Bronchial epithelial cell (primary cell): ENCODE data around the gene MED12L. TPM values are rescaled to one million over a fixed set of nuclear protein-coding genes. Genes with fewer than 3 reads are reported as not detected.

Experiments
- DNase-seq: peaks from one replicate; pipeline ENCODE4 v3.0.0-alpha.2; 2010; ENCODE audit warnings: low read depth
- FAIRE-seq: peaks from 2 replicates; lab custom pipeline; 2011; peaks lifted over from hg19 to GRCh38; lab: Jason Lieb, UNC
- H3K27me3 ChIP-seq: 2 replicates; pipeline ENCODE4 v1.5.1; 2011; ENCODE audit warnings: low read length; ENCODE audit not compliant: control insufficient read depth, insufficient read depth
- H3K36me3 ChIP-seq: 2 replicates; pipeline ENCODE4 v1.5.1; 2011; ENCODE audit warnings: low read length; ENCODE audit not compliant: control insufficient read depth, insufficient read depth
- H3K4me3 ChIP-seq: 2 replicates; pipeline ENCODE4 v1.5.1; 2011; ENCODE audit warnings: mild to moderate bottlenecking, low read depth, low read length, control low read depth
- CTCF ChIP-seq: IDR thresholded peaks from 2 replicates; pipeline ENCODE4 v1.5.1; 2011; ENCODE audit warnings: mild to moderate bottlenecking, moderate library complexity, low read length, control low read depth, inconsistent platforms; ENCODE audit not compliant: insufficient read depth, severe bottlenecking
- total RNA-seq: library from RNA; depleted of rRNA; stranded (reverse); fragments of >200 nt; gene quantifications from 2 replicates; pipeline ENCODE4 v1.2.1, GENCODE V29; 2014

MED12L gene
- total RNA-seq, 1 donor from 2014 or later, result 0.26 TPM

GRCh38 chr3:151318313-151318712 is 232.8 kb downstream of the MED12L start:
- Histone ChIP-seq H3K27me3 (no peaks in the 10 kb centered on the region), H3K4me3 (no peak overlapping the region), H3K36me3 (no peaks in the 10 kb centered on the region)
- FAIRE-seq (no peak), DNase-seq (no peak)
- TF ChIP-seq CTCF, result no peak

GRCh38 chr3:151318991-151319390 is 233.5 kb downstream of the MED12L start:
- no peaks in the 10 kb centered on the region for H3K27me3 ChIP-seq
- H3K36me3 ChIP-seq, result no peaks in the 10 kb centered on the region
- no peak for TF ChIP-seq CTCF
- no peak for FAIRE-seq
- H3K4me3 ChIP-seq, result no peak overlapping the region
- peak; percentile 98 for DNase-seq

- DNase-seq (peak; percentile 67), FAIRE-seq (no peak)
- no peak overlapping the region for H3K4me3 ChIP-seq
These were observed 234.2 kb downstream of the MED12L start for GRCh38 chr3:151319628-151320027.

GRCh38 chr3:151320131-151320530 is 234.7 kb downstream of the MED12L start:
- no peak for TF ChIP-seq CTCF
- no peaks in the 10 kb centered on the region for H3K27me3 ChIP-seq
- no peak overlapping the region for H3K4me3 ChIP-seq
- no peaks in the 10 kb centered on the region for H3K36me3 ChIP-seq
- FAIRE-seq (no peak), DNase-seq (peak; percentile 70)

More at GRCh38 chr3:151319628-151320027, 234.2 kb downstream of the MED12L start:
- H3K27me3 ChIP-seq, result no peaks in the 10 kb centered on the region
- no peaks in the 10 kb centered on the region for H3K36me3 ChIP-seq
- no peak for TF ChIP-seq CTCF

GRCh38 chr3:151321526-151321925 is 236.1 kb downstream of the MED12L start:
- no peak for TF ChIP-seq CTCF

GRCh38 chr3:151322511-151322910 is 237.0 kb downstream of the MED12L start:
- TF ChIP-seq CTCF, result no peak
- no peak for DNase-seq
- peak; percentile 52 for FAIRE-seq
- no peaks in the 10 kb centered on the region for H3K36me3 ChIP-seq
- H3K4me3 ChIP-seq, result no peak overlapping the region
- H3K27me3 ChIP-seq, result no peaks in the 10 kb centered on the region

More at GRCh38 chr3:151321526-151321925, 236.1 kb downstream of the MED12L start:
- no peak for DNase-seq
- Histone ChIP-seq H3K4me3 (no peak overlapping the region), H3K36me3 (no peaks in the 10 kb centered on the region), H3K27me3 (no peaks in the 10 kb centered on the region)
- no peak for FAIRE-seq
